Smooth muscle cell (in vitro differentiated cells): ENCODE measurements around the gene FZD8. TPM values are rescaled to one million over a fixed set of nuclear protein-coding genes. Genes with fewer than 3 reads are reported as not detected.

Experiments used
- DNase-seq: peaks from one replicate; lab custom pipeline; 2025; ENCODE audit not compliant: unreplicated experiment; lab: John Stamatoyannopoulos, UW
- H2AFZ ChIP-seq: fragments of 200-600 bp; sonication (generic); 2 replicates; pipeline ENCODE4 v1.6.0; 2016; ENCODE audit warnings: antibody characterized with exemption, low read depth, mild to moderate bottlenecking
- H3F3A ChIP-seq: fragments of 200-600 bp; sonication (generic); 2 replicates; pipeline ENCODE4 v1.6.0; 2017; ENCODE audit warnings: antibody characterized with exemption, low read depth
- H3K27ac ChIP-seq: fragments of 200-600 bp; sonication (generic); 2 replicates; pipeline ENCODE4 v1.5.1; 2016; ENCODE audit warnings: low read depth, mild to moderate bottlenecking
- H3K27me3 ChIP-seq: fragments of 200-600 bp; sonication (generic); 2 replicates; pipeline ENCODE4 v1.6.1; 2016; ENCODE audit warnings: low read depth, mild to moderate bottlenecking
- H3K36me3 ChIP-seq: fragments of 200-600 bp; sonication (generic); 2 replicates; pipeline ENCODE4 v1.5.1; 2016; ENCODE audit warnings: low read depth
- H3K4me1 ChIP-seq: fragments of 200-600 bp; sonication (generic); 2 replicates; pipeline ENCODE4 v1.5.1; 2016; ENCODE audit warnings: low read depth
- H3K4me2 ChIP-seq: fragments of 200-600 bp; sonication (generic); 2 replicates; pipeline ENCODE4 v1.6.0; 2016; ENCODE audit warnings: mild to moderate bottlenecking
- H3K4me3 ChIP-seq: fragments of 200-600 bp; sonication (generic); 2 replicates; pipeline ENCODE4 v1.5.1; 2016; ENCODE audit warnings: mild to moderate bottlenecking
- H3K79me2 ChIP-seq: fragments of 200-600 bp; sonication (generic); 2 replicates; pipeline ENCODE4 v1.6.0; 2016; ENCODE audit warnings: low read depth, mild to moderate bottlenecking
- H3K9ac ChIP-seq: fragments of 200-600 bp; sonication (generic); 2 replicates; pipeline ENCODE4 v1.6.0; 2016; ENCODE audit warnings: low read depth
- H3K9me3 ChIP-seq: fragments of 200-600 bp; sonication (generic); replicated peaks from 2 replicates; pipeline ENCODE4 v1.5.1; 2016; ENCODE audit warnings: low read depth
- H4K20me1 ChIP-seq: fragments of 200-600 bp; sonication (generic); 2 replicates; pipeline ENCODE4 v1.6.0; 2016; ENCODE audit warnings: low read depth
- WGBS: methylation state at CpG from one replicate; pipeline ENCODE4 v1.1.7; 2016; ENCODE audit warnings: low lambda C conversion rate; 5-methylcytosine and 5-hydroxymethylcytosine counted together
- polyA plus RNA-seq: library from polyadenylated mRNA; unstranded; fragments of >200 nt; fragmentation: Nextera tagmentation; extraction: Ambion mirVana; gene quantifications from 2 replicates; pipeline ENCODE4 v1.2.1, GENCODE V29; 2016
- total RNA-seq: library from RNA; depleted of rRNA; stranded (reverse); fragments of >200 nt; gene quantifications from 2 replicates; pipeline ENCODE4 v1.2.3, GENCODE V29; 2014
- TF ChIP-seq, protein P1 (sequence below): fragments of 200-600 bp; sonication (generic); IDR thresholded peaks from 2 replicates; pipeline ENCODE4 v1.5.1; 2017; ENCODE audit warnings: borderline replicate concordance, mild to moderate bottlenecking, antibody characterized with exemption; ENCODE audit not compliant: insufficient read depth, poor library complexity, severe bottlenecking

FZD8 gene
- total and polyA plus RNA-seq, 2 experiments from 2014 or later, result 4.8 to 15.3 TPM

DNA sequence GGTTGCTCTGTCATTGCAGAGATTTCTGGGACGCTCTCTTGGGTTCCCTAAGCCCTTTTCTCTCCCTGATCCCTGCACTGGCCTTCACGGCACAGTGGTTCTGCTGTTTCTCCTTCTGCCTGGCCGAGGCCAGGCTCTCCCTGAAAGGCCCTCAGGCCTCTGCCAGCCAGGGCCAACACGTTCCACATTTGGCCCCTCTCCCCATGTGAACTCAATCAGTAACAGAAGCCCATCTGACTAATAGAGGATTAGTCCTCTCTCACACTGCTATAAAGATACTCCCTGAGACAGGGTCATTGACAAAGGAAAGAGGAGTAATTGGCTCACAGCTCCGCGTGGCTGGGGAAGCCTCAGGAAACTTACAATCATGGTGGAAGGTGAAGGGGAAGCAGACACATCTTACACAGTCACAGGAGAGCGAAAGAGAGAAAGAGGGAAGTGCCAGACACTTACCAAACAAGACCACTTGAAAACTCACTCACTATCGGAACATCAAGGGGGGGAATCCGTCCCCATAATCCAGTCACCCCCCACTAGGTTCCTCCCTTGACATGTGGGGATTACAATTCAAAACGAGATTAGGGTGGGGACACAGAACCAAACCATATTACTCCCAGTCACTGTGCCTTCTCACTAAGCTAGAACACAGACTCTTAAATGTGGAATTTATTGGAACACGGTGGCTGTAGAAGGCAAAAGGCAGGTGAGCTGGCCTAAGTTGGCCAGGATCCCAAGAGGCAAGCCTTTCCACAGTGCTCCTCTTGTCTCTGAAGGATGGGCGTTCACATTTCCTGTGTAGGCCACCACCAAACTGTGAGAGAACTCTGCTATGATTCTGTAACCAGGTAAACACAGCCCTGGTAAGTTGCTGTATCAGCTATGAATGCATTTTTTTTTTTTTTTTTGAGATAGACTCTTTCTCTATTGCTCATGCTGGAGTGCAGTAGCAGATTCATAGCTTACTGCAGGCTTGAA, 8.8 kb downstream of the FZD8 start:
- peaks cover 11% of the 10 kb centered on the region for H4K20me1 ChIP-seq
- peaks cover 28% of the 10 kb centered on the region for H3K4me1 ChIP-seq
- no peaks in the 10 kb centered on the region for H3F3A ChIP-seq
- H3K27me3 ChIP-seq, result no peaks in the 10 kb centered on the region
- H3K4me3 ChIP-seq, result no peak overlapping the region
- H3K36me3 ChIP-seq, result no peaks in the 10 kb centered on the region
- H3K79me2 ChIP-seq, result no peaks in the 10 kb centered on the region
- no peak overlapping the region for H3K4me2 ChIP-seq
- DNase-seq, result no peak
- H3K27ac ChIP-seq, result no peak overlapping the region
- 57% methylated on average over 12 of the region's 12 CpGs for WGBS
- TF ChIP-seq, protein P1, sequence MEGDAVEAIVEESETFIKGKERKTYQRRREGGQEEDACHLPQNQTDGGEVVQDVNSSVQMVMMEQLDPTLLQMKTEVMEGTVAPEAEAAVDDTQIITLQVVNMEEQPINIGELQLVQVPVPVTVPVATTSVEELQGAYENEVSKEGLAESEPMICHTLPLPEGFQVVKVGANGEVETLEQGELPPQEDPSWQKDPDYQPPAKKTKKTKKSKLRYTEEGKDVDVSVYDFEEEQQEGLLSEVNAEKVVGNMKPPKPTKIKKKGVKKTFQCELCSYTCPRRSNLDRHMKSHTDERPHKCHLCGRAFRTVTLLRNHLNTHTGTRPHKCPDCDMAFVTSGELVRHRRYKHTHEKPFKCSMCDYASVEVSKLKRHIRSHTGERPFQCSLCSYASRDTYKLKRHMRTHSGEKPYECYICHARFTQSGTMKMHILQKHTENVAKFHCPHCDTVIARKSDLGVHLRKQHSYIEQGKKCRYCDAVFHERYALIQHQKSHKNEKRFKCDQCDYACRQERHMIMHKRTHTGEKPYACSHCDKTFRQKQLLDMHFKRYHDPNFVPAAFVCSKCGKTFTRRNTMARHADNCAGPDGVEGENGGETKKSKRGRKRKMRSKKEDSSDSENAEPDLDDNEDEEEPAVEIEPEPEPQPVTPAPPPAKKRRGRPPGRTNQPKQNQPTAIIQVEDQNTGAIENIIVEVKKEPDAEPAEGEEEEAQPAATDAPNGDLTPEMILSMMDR, result no peak
- H3K9me3 ChIP-seq, result no peaks in the 10 kb centered on the region
- peak overlapping the region; percentile 76 for H2AFZ ChIP-seq
- no peak overlapping the region for H3K9ac ChIP-seq

DNA sequence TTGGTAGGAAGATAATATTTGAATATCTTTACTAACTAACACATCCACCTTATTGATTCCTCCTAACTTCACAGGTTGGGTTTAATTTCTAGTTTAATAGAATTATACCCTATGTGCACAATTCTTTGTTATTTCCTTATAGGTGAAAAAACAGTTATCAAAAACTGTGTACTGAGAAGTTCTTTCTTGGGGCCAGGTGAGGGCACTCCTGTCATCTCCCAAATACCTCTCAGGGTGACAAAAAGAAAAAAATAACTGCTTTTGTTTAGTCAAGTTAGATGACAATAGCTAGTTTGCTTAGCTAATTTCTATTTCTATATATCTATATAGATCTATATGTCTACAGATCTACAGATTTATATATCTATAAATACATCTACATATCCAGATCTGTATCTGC, 10.1 kb downstream of the FZD8 start:
- no peak overlapping the region for H3K4me3 ChIP-seq
- H3K79me2 ChIP-seq, result no peaks in the 10 kb centered on the region
- H3K4me2 ChIP-seq, result no peak overlapping the region
- H3K36me3 ChIP-seq, result no peaks in the 10 kb centered on the region
- H4K20me1 ChIP-seq, result no peaks in the 10 kb centered on the region
- TF ChIP-seq, protein P1, result no peak
- H3K9me3 ChIP-seq, result no peaks in the 10 kb centered on the region
- H3F3A ChIP-seq, result no peaks in the 10 kb centered on the region
- no peak overlapping the region for H3K9ac ChIP-seq
- DNase-seq, result no peak
- no peaks in the 10 kb centered on the region for H3K27me3 ChIP-seq
- peaks cover 18% of the 10 kb centered on the region for H3K4me1 ChIP-seq
- no peak overlapping the region for H3K27ac ChIP-seq
- no peak overlapping the region for H2AFZ ChIP-seq

DNA sequence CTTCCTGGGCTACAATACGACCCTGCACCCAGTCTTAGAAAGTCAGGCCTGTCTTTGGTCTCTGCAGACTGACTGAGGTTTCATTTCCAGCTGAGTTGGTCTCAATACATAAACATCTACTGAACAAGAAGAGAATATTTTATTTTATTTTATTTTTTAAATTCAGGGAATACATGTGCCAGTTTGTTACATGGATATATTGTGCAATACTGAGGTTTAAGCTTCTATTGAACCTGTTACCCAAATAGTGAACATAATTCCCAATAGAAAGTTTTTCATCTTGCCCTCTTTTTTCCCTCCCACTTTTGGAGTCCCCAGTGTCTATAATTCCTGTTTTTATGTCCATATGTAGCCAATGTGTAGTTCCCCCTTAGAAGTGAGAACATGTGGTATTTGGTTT, 10.7 kb downstream of the FZD8 start:
- TF ChIP-seq, protein P1, result no peak
- Histone ChIP-seq H3F3A (no peaks in the 10 kb centered on the region), H3K9me3 (no peaks in the 10 kb centered on the region), H4K20me1 (no peaks in the 10 kb centered on the region), H3K4me3 (no peak overlapping the region), H3K36me3 (no peaks in the 10 kb centered on the region), H3K9ac (no peak overlapping the region), H2AFZ (no peak overlapping the region), H3K79me2 (no peaks in the 10 kb centered on the region), H3K27me3 (no peaks in the 10 kb centered on the region), H3K27ac (no peak overlapping the region), H3K4me2 (no peak overlapping the region), H3K4me1 (peaks cover 16% of the 10 kb centered on the region)
- no peak for DNase-seq
- 94% methylated on average over 1 of the region's 1 CpG for WGBS
